ENCODE measurements around the gene SERF2. TPM values are rescaled to one million over a fixed set of nuclear protein-coding genes. Genes with fewer than 3 reads are reported as not detected.

Gene SERF2
- total RNA-seq, 1 donor from 2014 or later, result 1,325 TPM

- no peak for TF ChIP-seq CTCF (IDR thresholded peaks at IDR 0.05)
Observed at GRCh38 chr15:43751885-43752284, 40.2 kb upstream of the SERF2 start.

GRCh38 chr15:43762824-43763223 is 29.3 kb upstream of the SERF2 start:
- DNase-seq (ENCODE audit: extremely low spot score, unreplicated experiment), result no peak
- Mint-ChIP-seq H3K27me3 (ENCODE audit: unreplicated experiment) (no peaks in the 10 kb centered on the region), H3K4me3 (ENCODE audit: unreplicated experiment) (no peak overlapping the region), H3K9me3 (ENCODE audit: unreplicated experiment) (no peaks in the 10 kb centered on the region), H3K36me3 (ENCODE audit: unreplicated experiment) (peaks cover 36% of the 10 kb centered on the region), H3K27ac (ENCODE audit: unreplicated experiment) (peak overlapping the region; percentile 38), H3K4me1 (ENCODE audit: unreplicated experiment) (peaks cover 8% of the 10 kb centered on the region)
- no peak for TF ChIP-seq CTCF (IDR thresholded peaks at IDR 0.05)

More at GRCh38 chr15:43751885-43752284, 40.2 kb upstream of the SERF2 start:
- Mint-ChIP-seq H3K9me3 (ENCODE audit: unreplicated experiment) (no peaks in the 10 kb centered on the region), H3K4me1 (ENCODE audit: unreplicated experiment) (peaks cover 31% of the 10 kb centered on the region), H3K27ac (ENCODE audit: unreplicated experiment) (no peak overlapping the region), H3K36me3 (ENCODE audit: unreplicated experiment) (peaks cover 24% of the 10 kb centered on the region), H3K27me3 (ENCODE audit: unreplicated experiment) (no peaks in the 10 kb centered on the region), H3K4me3 (ENCODE audit: unreplicated experiment) (no peak overlapping the region)
- DNase-seq (ENCODE audit: extremely low spot score, unreplicated experiment), result no peak

- DNase-seq (ENCODE audit: extremely low spot score, unreplicated experiment), result no peak
- no peak for TF ChIP-seq CTCF (IDR thresholded peaks at IDR 0.05)
- no peaks in the 10 kb centered on the region for H3K9me3 Mint-ChIP-seq (ENCODE audit: unreplicated experiment)
- H3K36me3 Mint-ChIP-seq (ENCODE audit: unreplicated experiment), result peaks cover 45% of the 10 kb centered on the region
- H3K27me3 Mint-ChIP-seq (ENCODE audit: unreplicated experiment), result no peaks in the 10 kb centered on the region
- H3K4me1 Mint-ChIP-seq (ENCODE audit: unreplicated experiment), result peaks cover 8% of the 10 kb centered on the region
- H3K4me3 Mint-ChIP-seq (ENCODE audit: unreplicated experiment), result no peak overlapping the region
- peak overlapping the region; percentile 7 for H3K27ac Mint-ChIP-seq (ENCODE audit: unreplicated experiment)
Observed at GRCh38 chr15:43763819-43764446, 28.2 kb upstream of the SERF2 start.

- TF ChIP-seq CTCF (IDR thresholded peaks at IDR 0.05), result peak; percentile 87
- Mint-ChIP-seq H3K27me3 (ENCODE audit: unreplicated experiment) (no peaks in the 10 kb centered on the region), H3K9me3 (ENCODE audit: unreplicated experiment) (no peaks in the 10 kb centered on the region), H3K27ac (ENCODE audit: unreplicated experiment) (no peak overlapping the region), H3K36me3 (ENCODE audit: unreplicated experiment) (peaks cover 55% of the 10 kb centered on the region), H3K4me3 (ENCODE audit: unreplicated experiment) (no peak overlapping the region), H3K4me1 (ENCODE audit: unreplicated experiment) (peaks cover 6% of the 10 kb centered on the region)
- DNase-seq (ENCODE audit: extremely low spot score, unreplicated experiment), result peak; percentile 85
Observed at GRCh38 chr15:43769584-43770228, 22.4 kb upstream of the SERF2 start.

GRCh38 chr15:43771816-43772215 is 20.3 kb upstream of the SERF2 start:
- H3K4me1 Mint-ChIP-seq (ENCODE audit: unreplicated experiment), result peaks cover 15% of the 10 kb centered on the region
- H3K9me3 Mint-ChIP-seq (ENCODE audit: unreplicated experiment), result no peaks in the 10 kb centered on the region
- no peak for DNase-seq (ENCODE audit: extremely low spot score, unreplicated experiment)
- H3K27ac Mint-ChIP-seq (ENCODE audit: unreplicated experiment), result peak overlapping the region; percentile 57
- H3K27me3 Mint-ChIP-seq (ENCODE audit: unreplicated experiment), result no peaks in the 10 kb centered on the region
- H3K4me3 Mint-ChIP-seq (ENCODE audit: unreplicated experiment), result no peak overlapping the region
- no peak for TF ChIP-seq CTCF (IDR thresholded peaks at IDR 0.05)
- H3K36me3 Mint-ChIP-seq (ENCODE audit: unreplicated experiment), result peaks cover 42% of the 10 kb centered on the region
